ENCODE measurements around the gene IL31RA.

- TF ChIP-seq CTCF (IDR thresholded peaks at IDR 0.05) (no peak), POLR2A (IDR thresholded peaks at IDR 0.05) (no peak), EP300 (IDR thresholded peaks at IDR 0.05) (no peak)
These were observed 81.5 kb downstream of the IL31RA start for GRCh38 chr5:55932700-55933099.
